ENCODE measurements around the gene NAE1.

NAE1 gene

GRCh38 chr16:66840883-66841282 lies 10.1 kb upstream of the NAE1 start:
- no peak overlapping the region for H3K4me3 ChIP-seq
- no peak overlapping the region for H3K27ac ChIP-seq
- DNase-seq (ENCODE audit: low spot score) = no peak
- TF ChIP-seq, protein P1, sequence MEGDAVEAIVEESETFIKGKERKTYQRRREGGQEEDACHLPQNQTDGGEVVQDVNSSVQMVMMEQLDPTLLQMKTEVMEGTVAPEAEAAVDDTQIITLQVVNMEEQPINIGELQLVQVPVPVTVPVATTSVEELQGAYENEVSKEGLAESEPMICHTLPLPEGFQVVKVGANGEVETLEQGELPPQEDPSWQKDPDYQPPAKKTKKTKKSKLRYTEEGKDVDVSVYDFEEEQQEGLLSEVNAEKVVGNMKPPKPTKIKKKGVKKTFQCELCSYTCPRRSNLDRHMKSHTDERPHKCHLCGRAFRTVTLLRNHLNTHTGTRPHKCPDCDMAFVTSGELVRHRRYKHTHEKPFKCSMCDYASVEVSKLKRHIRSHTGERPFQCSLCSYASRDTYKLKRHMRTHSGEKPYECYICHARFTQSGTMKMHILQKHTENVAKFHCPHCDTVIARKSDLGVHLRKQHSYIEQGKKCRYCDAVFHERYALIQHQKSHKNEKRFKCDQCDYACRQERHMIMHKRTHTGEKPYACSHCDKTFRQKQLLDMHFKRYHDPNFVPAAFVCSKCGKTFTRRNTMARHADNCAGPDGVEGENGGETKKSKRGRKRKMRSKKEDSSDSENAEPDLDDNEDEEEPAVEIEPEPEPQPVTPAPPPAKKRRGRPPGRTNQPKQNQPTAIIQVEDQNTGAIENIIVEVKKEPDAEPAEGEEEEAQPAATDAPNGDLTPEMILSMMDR (IDR thresholded peaks at IDR 0.05) = no peak

DNA sequence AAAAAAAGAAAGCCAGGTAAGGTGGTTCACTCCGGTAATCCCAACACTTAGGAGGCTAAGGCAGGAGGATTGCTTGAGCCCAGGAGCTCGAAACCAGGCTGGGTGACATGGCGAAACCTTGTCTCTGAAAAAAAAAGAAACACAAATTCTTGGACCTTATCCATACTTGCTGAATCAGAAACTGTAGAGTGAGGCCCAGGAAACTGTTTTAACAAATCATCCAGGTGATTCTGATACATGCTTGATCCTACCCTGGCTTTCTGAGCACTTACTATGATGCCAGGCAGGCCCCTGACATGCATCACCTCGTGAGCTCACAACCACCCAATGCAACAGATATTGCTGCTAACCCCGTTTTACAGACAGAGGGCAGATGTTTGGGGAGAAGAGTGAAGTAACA lies 4.0 kb upstream of the NAE1 start:
- DNase-seq (ENCODE audit: low spot score) = no peak
- H3K27ac ChIP-seq = no peak overlapping the region
- H3K4me3 ChIP-seq = no peak overlapping the region
- TF ChIP-seq, protein P1 (IDR thresholded peaks at IDR 0.05) = no peak

DNA sequence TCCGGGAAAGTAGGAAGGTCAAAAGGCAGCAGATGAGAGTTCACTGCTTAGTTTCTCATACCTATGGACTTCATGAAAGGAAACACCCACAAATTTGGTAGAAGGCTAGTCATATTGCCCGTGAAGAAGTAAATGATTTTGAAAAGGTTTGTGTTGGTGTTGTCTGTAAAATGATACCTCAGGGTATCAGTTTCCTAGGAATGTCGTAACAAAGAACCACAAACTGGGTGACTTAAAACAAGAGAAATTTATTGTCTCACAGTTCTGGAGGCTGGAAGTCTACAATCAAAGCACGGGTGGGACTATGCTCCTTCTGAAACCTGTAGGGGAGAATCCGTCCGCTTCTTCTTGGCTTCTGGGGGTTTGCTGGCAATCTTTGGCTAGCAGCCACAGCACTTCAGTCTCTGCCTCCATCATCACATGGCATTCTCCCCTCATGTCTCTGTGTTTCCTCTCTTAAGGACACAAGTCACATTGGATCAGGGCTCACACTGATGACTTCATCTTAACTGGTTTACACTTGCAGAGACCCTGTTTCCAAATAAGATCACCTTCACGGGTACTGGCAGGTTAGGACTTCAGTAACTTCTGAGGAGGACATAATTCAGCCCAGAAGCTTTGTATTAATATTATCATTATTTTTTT lies 2.0 kb upstream of the NAE1 start:
- TF ChIP-seq, protein P1 (IDR thresholded peaks at IDR 0.05) = no peak
- DNase-seq (ENCODE audit: low spot score) = no peak
- no peak overlapping the region for H3K27ac ChIP-seq
- H3K4me3 ChIP-seq = no peak overlapping the region

- TF ChIP-seq, protein P1 (IDR thresholded peaks at IDR 0.05) = no peak
- no peak for DNase-seq (ENCODE audit: low spot score)
These were observed 1.4 kb upstream of the NAE1 start for GRCh38 chr16:66832190-66832589.

GRCh38 chr16:66824006-66824405 lies 6.8 kb downstream of the NAE1 start:
- TF ChIP-seq, protein P1 (IDR thresholded peaks at IDR 0.05) = no peak
- Histone ChIP-seq H3K27ac (no peak overlapping the region), H3K4me3 (no peak overlapping the region)
- no peak for DNase-seq (ENCODE audit: low spot score)

More at GRCh38 chr16:66832190-66832589, 1.4 kb upstream of the NAE1 start:
- Histone ChIP-seq H3K4me3 (no peak overlapping the region), H3K27ac (no peak overlapping the region)

GRCh38 chr16:66814734-66815133 lies 16.0 kb downstream of the NAE1 start:
- Histone ChIP-seq H3K27ac (no peak overlapping the region), H3K4me3 (no peak overlapping the region)
- DNase-seq (ENCODE audit: low spot score) = no peak
- TF ChIP-seq, protein P1 (IDR thresholded peaks at IDR 0.05) = no peak

DNA sequence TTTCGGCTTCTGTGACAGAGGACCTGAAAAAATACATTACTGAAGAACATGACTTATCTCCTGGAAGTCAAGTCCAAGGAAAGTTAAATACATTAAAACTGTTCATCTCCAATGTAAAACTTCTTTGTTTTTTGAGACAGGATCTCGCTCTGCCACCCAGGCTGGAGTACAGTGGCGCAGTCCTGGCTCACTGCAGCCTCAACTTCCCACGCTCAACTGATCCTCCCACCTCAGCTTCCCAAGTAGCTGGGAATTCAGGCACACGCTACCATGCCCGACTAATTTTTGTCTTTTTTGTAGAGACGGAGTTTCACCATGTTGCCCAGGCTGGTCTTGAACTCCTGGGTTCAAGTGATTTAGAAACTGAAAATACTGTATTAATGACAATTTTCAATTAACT lies 19.7 kb downstream of the NAE1 start:
- H3K27ac ChIP-seq = no peak overlapping the region
- no peak for DNase-seq (ENCODE audit: low spot score)
- H3K4me3 ChIP-seq = no peak overlapping the region
- TF ChIP-seq, protein P1 (IDR thresholded peaks at IDR 0.05) = no peak

All from coronary artery (tissue), 2 donors.